Aorta (tissue), 5 donors: Measurements from ENCODE around the gene HAUS5. TPM values are rescaled to one million over a fixed set of nuclear protein-coding genes. Genes with fewer than 3 reads are reported as not detected.

Experiments
- ATAC-seq: fragments of 200-7000 bp; cut with Tn5 transposase; one replicate; pipeline ENCODE4 v1.9.1; 2022; ENCODE audit warnings: moderate library complexity; ENCODE audit not compliant: low FRiP score
- DNase-seq, 2 donors: peaks; one replicate each; pipeline ENCODE4 v3.0.0-alpha.2; 2020
- H3K27ac ChIP-seq, 2 donors: one replicate each; pipeline ENCODE4 v1.5.1; 2013; ENCODE audit warnings: low read length in 2 of 2, mild to moderate bottlenecking in 2 of 2, moderate library complexity in 2 of 2, control low read depth in 1 of 2, inconsistent platforms in 1 of 2, low read depth in 1 of 2
- H3K27me3 ChIP-seq, 2 donors: one replicate each; pipeline ENCODE4 v1.6.1; 2013; ENCODE audit warnings: control low read depth in 1 of 2, low read length in 1 of 2, mild to moderate bottlenecking in 1 of 2, moderate library complexity in 1 of 2; ENCODE audit not compliant: insufficient read depth in 2 of 2, control insufficient read depth in 1 of 2
- H3K36me3 ChIP-seq, 2 donors: one replicate each; pipeline ENCODE4 v1.6.1; 2013; ENCODE audit warnings: control low read depth in 1 of 2, low read length in 1 of 2, mild to moderate bottlenecking in 1 of 2; ENCODE audit not compliant: insufficient read depth in 2 of 2, control insufficient read depth in 1 of 2
- H3K4me1 ChIP-seq, 2 donors: one replicate each; pipeline ENCODE4 v1.6.1; 2013; ENCODE audit warnings: low read length in 2 of 2, control low read depth in 1 of 2, mild to moderate bottlenecking in 1 of 2, moderate library complexity in 1 of 2; ENCODE audit not compliant: insufficient read depth in 2 of 2, control insufficient read depth in 1 of 2
- H3K4me3 ChIP-seq, 2 donors: one replicate each; pipeline ENCODE4 v1.5.1; 2013; ENCODE audit warnings: low read length in 2 of 2, control low read depth in 1 of 2, mild to moderate bottlenecking in 1 of 2
- H3K9me3 ChIP-seq: one replicate; pipeline ENCODE4 v1.6.1; 2013; ENCODE audit warnings: mild to moderate bottlenecking, low read length; ENCODE audit not compliant: control insufficient read depth
- WGBS, 2 donors: extraction: QIAGEN DNeasy Blood & Tissue Kit; methylation state at CpG; one replicate each; pipeline ENCODE4 v1.1.7; 2013; 5-methylcytosine and 5-hydroxymethylcytosine counted together
- intact Hi-C, 2 donors: fragments of 100-400 bp; cut with DNase I; formaldehyde crosslinking; loops; one replicate each; pipeline versions ENCODE4 v1.14.2 to v1.15.0; 2022
- polyA plus RNA-seq, 2 donors: library from polyadenylated mRNA; stranded (reverse); fragments of 200-250 nt; gene quantifications; one replicate each; pipeline ENCODE4 v1.2.3, GENCODE V29; 2013
- total RNA-seq, 2 donors: library from RNA; stranded (reverse); fragmentation: NEBNext Ultra II Directional; extraction: Animal tissue kit (Norgen Biotek cat#: 25700); gene quantifications; one replicate each; pipeline ENCODE4 v1.2.1, GENCODE V29; 2021
- donor health status: healthy with polysubstance abuse.
- donor health status: Bipolar disorder and iron deficiency.
- donor health status: DM: no; HTN: no; CAD: no.
- donor health status: DM: no; HTN: no; CAD: no.
- donor health status: DM: yes; HTN: yes; CAD: no.

Gene HAUS5
- total and polyA plus RNA-seq, 4 donors = 2.9 to 17.5 (median 7.9) TPM

GRCh38 chr19:35642312-35642711, 29.8 kb downstream of the HAUS5 start:
- intact Hi-C loops = loop anchor here in 1 of 2 donors (2.0 kb wide), 1 partner anchor 14 kb away; the partner anchor contains the start of gene RBM42

GRCh38 chr19:35642798-35643254, 30.3 kb downstream of the HAUS5 start:
- Histone ChIP-seq H3K9me3 (no peaks in the 10 kb centered on the region), H3K27ac (no peak overlapping the region), H3K36me3 (peaks cover 0 to under 1% of the 10 kb centered on the region in 2 donors), H3K4me3 (peak overlapping the region in 1 of 2 donors; percentile 23), H3K27me3 (no peaks in the 10 kb centered on the region), H3K4me1 (no peaks in the 10 kb centered on the region)
- no peak for ATAC-seq
- intact Hi-C loops = loop anchor here in 1 of 2 donors (2.0 kb wide), 1 partner anchor 14 kb away; the partner anchor contains the start of gene RBM42
- DNase-seq = no peak
- WGBS, 2 donors = 35 to 39% methylated on average over 15 of the region's 15 CpGs

More at GRCh38 chr19:35642312-35642711, 29.8 kb downstream of the HAUS5 start:
- Histone ChIP-seq H3K36me3 (peaks cover 0 to 2% of the 10 kb centered on the region in 2 donors), H3K27me3 (no peaks in the 10 kb centered on the region), H3K4me1 (no peaks in the 10 kb centered on the region), H3K27ac (no peak overlapping the region), H3K4me3 (no peak overlapping the region), H3K9me3 (no peaks in the 10 kb centered on the region)
- ATAC-seq = no peak
- DNase-seq = no peak
- WGBS, 2 donors = 71 to 72% methylated on average over 10 of the region's 10 CpGs

- 0% methylated on average over 64 to 69 of the region's 69 CpGs for WGBS, 2 donors
- ATAC-seq (peak; percentile 77), DNase-seq (peak; percentile 89 to 93)
- no peaks in the 10 kb centered on the region for H3K27me3 ChIP-seq
- intact Hi-C loops = loop anchor here in 1 of 2 donors (2.0 kb wide), 1 partner anchor 15 kb away; the partner anchor contains the start of gene RBM42
- H3K4me1 ChIP-seq = no peaks in the 10 kb centered on the region
- peak overlapping the region; percentile 23 to 74 for H3K4me3 ChIP-seq
- H3K9me3 ChIP-seq = no peaks in the 10 kb centered on the region
- no peaks in the 10 kb centered on the region for H3K36me3 ChIP-seq
- peak overlapping the region in 1 of 2 donors; percentile 96 for H3K27ac ChIP-seq
Measured at GRCh38 chr19:35643255-35644205, 31.0 kb downstream of the HAUS5 start.

- Histone ChIP-seq H3K4me1 (no peaks in the 10 kb centered on the region), H3K4me3 (peak overlapping the region; percentile 32 to 74)
- intact Hi-C loops = no loop called here
Measured at GRCh38 chr19:35644206-35644986, 31.9 kb downstream of the HAUS5 start.

GRCh38 chr19:35644987-35645679, 32.6 kb downstream of the HAUS5 start:
- intact Hi-C loops = no loop called here
- peak; percentile 73 for ATAC-seq
- H3K4me3 ChIP-seq = peak overlapping the region; percentile 32 to 67
- no peaks in the 10 kb centered on the region for H3K4me1 ChIP-seq
- peak; percentile 93 to 96 for DNase-seq
- H3K27ac ChIP-seq = peak overlapping the region; percentile 2 to 49
- 15 to 16% methylated on average over 20 of the region's 20 CpGs for WGBS, 2 donors
- H3K9me3 ChIP-seq = no peaks in the 10 kb centered on the region
- no peaks in the 10 kb centered on the region for H3K36me3 ChIP-seq
- no peaks in the 10 kb centered on the region for H3K27me3 ChIP-seq

More at GRCh38 chr19:35644206-35644986, 31.9 kb downstream of the HAUS5 start:
- DNase-seq (peak; percentile 98), ATAC-seq (peak; percentile 95)
- Histone ChIP-seq H3K27ac (peak overlapping the region; percentile 2 to 96), H3K9me3 (no peaks in the 10 kb centered on the region), H3K36me3 (no peaks in the 10 kb centered on the region), H3K27me3 (no peaks in the 10 kb centered on the region)
- WGBS, 2 donors = 1% methylated on average over 60 of the region's 60 CpGs

GRCh38 chr19:35645680-35646511, 33.4 kb downstream of the HAUS5 start:
- WGBS, 2 donors = 79 to 90% methylated on average over 7 of the region's 7 CpGs
- Histone ChIP-seq H3K4me1 (no peaks in the 10 kb centered on the region), H3K9me3 (no peaks in the 10 kb centered on the region), H3K4me3 (no peak overlapping the region), H3K27me3 (no peaks in the 10 kb centered on the region), H3K27ac (peak overlapping the region in 1 of 2 donors; percentile 49), H3K36me3 (no peaks in the 10 kb centered on the region)
- intact Hi-C loops = no loop called here
- ATAC-seq (no peak), DNase-seq (no peak)

- Histone ChIP-seq H3K4me1 (no peaks in the 10 kb centered on the region), H3K9me3 (no peaks in the 10 kb centered on the region), H3K27me3 (no peaks in the 10 kb centered on the region), H3K4me3 (peak within 1 kb of the TSS; percentile 74 to 90), H3K27ac (peak within 1 kb of the TSS in 1 of 2 donors; percentile 53), H3K36me3 (no peaks in the 10 kb centered on the region)
- DNase-seq = peak; percentile 94 to 96
- WGBS, 2 donors = 0% methylated on average over 46 of the region's 46 CpGs
- intact Hi-C loops = no loop called here
- peak; percentile 87 for ATAC-seq
Measured at GRCh38 chr19:35648017-35648961, 35.8 kb downstream of the HAUS5 start, which contains the start of gene COX6B1. Gene COX6B1 (plus strand): TSS chr19:35648323. CDS start chr19:35651244, 2,921 bp downstream.
